ENCODE data around the gene JCAD. TPM values are rescaled to one million over a fixed set of nuclear protein-coding genes. Genes with fewer than 3 reads are reported as not detected.

Gene JCAD
- polyA plus RNA-seq, 2 donors = 1.0 to 2.7 TPM

GRCh38 chr10:30040597-30040996, 18.8 kb downstream of the JCAD start:
- no peaks in the 10 kb centered on the region for H3K4me1 ChIP-seq (ENCODE audit: control insufficient read depth in 2 of 2, insufficient read depth in 2 of 2, low read length in 1 of 2)

GRCh38 chr10:30039988-30040387, 19.4 kb downstream of the JCAD start:
- no peak overlapping the region for H3K4me3 ChIP-seq (ENCODE audit: low read depth in 1 of 2, low read length in 2 of 2)
- no peaks in the 10 kb centered on the region for H3K4me1 ChIP-seq (ENCODE audit: control insufficient read depth in 2 of 2, insufficient read depth in 2 of 2, low read length in 1 of 2)
- no peaks in the 10 kb centered on the region for H3K36me3 ChIP-seq (ENCODE audit: control insufficient read depth in 2 of 2, insufficient read depth in 2 of 2, low read length in 1 of 2)
- no peaks in the 10 kb centered on the region for H3K27me3 ChIP-seq (ENCODE audit: control insufficient read depth in 1 of 2, insufficient read depth in 2 of 2, low read length in 2 of 2)
- no peaks in the 10 kb centered on the region for H3K9me3 ChIP-seq (ENCODE audit: control insufficient read depth in 2 of 2, insufficient read depth in 1 of 2, low read depth in 1 of 2, low read length in 1 of 2)
- no peak overlapping the region for H3K27ac ChIP-seq (ENCODE audit: low read depth in 2 of 2, low read length in 1 of 2)
- 77 to 88% methylated on average over 8 of the region's 8 CpGs for WGBS, 2 donors

More at GRCh38 chr10:30040597-30040996, 18.8 kb downstream of the JCAD start:
- Histone ChIP-seq H3K4me3 (ENCODE audit: low read depth in 1 of 2, low read length in 2 of 2) (no peak overlapping the region), H3K27ac (ENCODE audit: low read depth in 2 of 2, low read length in 1 of 2) (no peak overlapping the region), H3K27me3 (ENCODE audit: control insufficient read depth in 1 of 2, insufficient read depth in 2 of 2, low read length in 2 of 2) (no peaks in the 10 kb centered on the region), H3K9me3 (ENCODE audit: control insufficient read depth in 2 of 2, insufficient read depth in 1 of 2, low read depth in 1 of 2, low read length in 1 of 2) (no peaks in the 10 kb centered on the region), H3K36me3 (ENCODE audit: control insufficient read depth in 2 of 2, insufficient read depth in 2 of 2, low read length in 1 of 2) (no peaks in the 10 kb centered on the region)
- WGBS, 2 donors = 92% methylated on average over 8 of the region's 8 CpGs

GRCh38 chr10:30039567-30039966, 19.8 kb downstream of the JCAD start:
- Histone ChIP-seq H3K36me3 (ENCODE audit: control insufficient read depth in 2 of 2, insufficient read depth in 2 of 2, low read length in 1 of 2) (no peaks in the 10 kb centered on the region), H3K4me3 (ENCODE audit: low read depth in 1 of 2, low read length in 2 of 2) (no peak overlapping the region), H3K4me1 (ENCODE audit: control insufficient read depth in 2 of 2, insufficient read depth in 2 of 2, low read length in 1 of 2) (no peaks in the 10 kb centered on the region), H3K27ac (ENCODE audit: low read depth in 2 of 2, low read length in 1 of 2) (no peak overlapping the region), H3K27me3 (ENCODE audit: control insufficient read depth in 1 of 2, insufficient read depth in 2 of 2, low read length in 2 of 2) (no peaks in the 10 kb centered on the region), H3K9me3 (ENCODE audit: control insufficient read depth in 2 of 2, insufficient read depth in 1 of 2, low read depth in 1 of 2, low read length in 1 of 2) (no peaks in the 10 kb centered on the region)
- WGBS, 2 donors = 73 to 79% methylated on average over 14 of the region's 14 CpGs

GRCh38 chr10:30038781-30039536, 20.4 kb downstream of the JCAD start:
- Histone ChIP-seq H3K9me3 (ENCODE audit: control insufficient read depth in 2 of 2, insufficient read depth in 1 of 2, low read depth in 1 of 2, low read length in 1 of 2) (no peaks in the 10 kb centered on the region), H3K36me3 (ENCODE audit: control insufficient read depth in 2 of 2, insufficient read depth in 2 of 2, low read length in 1 of 2) (no peaks in the 10 kb centered on the region), H3K4me3 (ENCODE audit: low read depth in 1 of 2, low read length in 2 of 2) (no peak overlapping the region), H3K27ac (ENCODE audit: low read depth in 2 of 2, low read length in 1 of 2) (no peak overlapping the region), H3K4me1 (ENCODE audit: control insufficient read depth in 2 of 2, insufficient read depth in 2 of 2, low read length in 1 of 2) (no peaks in the 10 kb centered on the region), H3K27me3 (ENCODE audit: control insufficient read depth in 1 of 2, insufficient read depth in 2 of 2, low read length in 2 of 2) (no peaks in the 10 kb centered on the region)
- 79 to 81% methylated on average over 12 of the region's 12 CpGs for WGBS, 2 donors

GRCh38 chr10:30037620-30038336, 21.6 kb downstream of the JCAD start:
- Histone ChIP-seq H3K27me3 (ENCODE audit: control insufficient read depth in 1 of 2, insufficient read depth in 2 of 2, low read length in 2 of 2) (no peaks in the 10 kb centered on the region), H3K9me3 (ENCODE audit: control insufficient read depth in 2 of 2, insufficient read depth in 1 of 2, low read depth in 1 of 2, low read length in 1 of 2) (no peaks in the 10 kb centered on the region), H3K4me1 (ENCODE audit: control insufficient read depth in 2 of 2, insufficient read depth in 2 of 2, low read length in 1 of 2) (no peaks in the 10 kb centered on the region), H3K4me3 (ENCODE audit: low read depth in 1 of 2, low read length in 2 of 2) (no peak overlapping the region), H3K36me3 (ENCODE audit: control insufficient read depth in 2 of 2, insufficient read depth in 2 of 2, low read length in 1 of 2) (no peaks in the 10 kb centered on the region), H3K27ac (ENCODE audit: low read depth in 2 of 2, low read length in 1 of 2) (no peak overlapping the region)
- WGBS, 2 donors = 77 to 79% methylated on average over 10 of the region's 10 CpGs

- no peaks in the 10 kb centered on the region for H3K9me3 ChIP-seq (ENCODE audit: control insufficient read depth in 2 of 2, insufficient read depth in 1 of 2, low read depth in 1 of 2, low read length in 1 of 2)
- H3K36me3 ChIP-seq (ENCODE audit: control insufficient read depth in 2 of 2, insufficient read depth in 2 of 2, low read length in 1 of 2) = no peaks in the 10 kb centered on the region
- no peak overlapping the region for H3K4me3 ChIP-seq (ENCODE audit: low read depth in 1 of 2, low read length in 2 of 2)
- no peak overlapping the region for H3K27ac ChIP-seq (ENCODE audit: low read depth in 2 of 2, low read length in 1 of 2)
- H3K27me3 ChIP-seq (ENCODE audit: control insufficient read depth in 1 of 2, insufficient read depth in 2 of 2, low read length in 2 of 2) = no peaks in the 10 kb centered on the region
- 94 to 95% methylated on average over 8 of the region's 8 CpGs for WGBS, 2 donors
- no peaks in the 10 kb centered on the region for H3K4me1 ChIP-seq (ENCODE audit: control insufficient read depth in 2 of 2, insufficient read depth in 2 of 2, low read length in 1 of 2)
Measured at GRCh38 chr10:30036811-30037210, 22.6 kb downstream of the JCAD start.

- Histone ChIP-seq H3K36me3 (ENCODE audit: control insufficient read depth in 2 of 2, insufficient read depth in 2 of 2, low read length in 1 of 2) (no peaks in the 10 kb centered on the region), H3K9me3 (ENCODE audit: control insufficient read depth in 2 of 2, insufficient read depth in 1 of 2, low read depth in 1 of 2, low read length in 1 of 2) (no peaks in the 10 kb centered on the region), H3K4me1 (ENCODE audit: control insufficient read depth in 2 of 2, insufficient read depth in 2 of 2, low read length in 1 of 2) (no peaks in the 10 kb centered on the region), H3K27me3 (ENCODE audit: control insufficient read depth in 1 of 2, insufficient read depth in 2 of 2, low read length in 2 of 2) (no peaks in the 10 kb centered on the region), H3K27ac (ENCODE audit: low read depth in 2 of 2, low read length in 1 of 2) (no peak overlapping the region), H3K4me3 (ENCODE audit: low read depth in 1 of 2, low read length in 2 of 2) (no peak overlapping the region)
- WGBS, 2 donors = 72 to 75% methylated on average over 3 of the region's 3 CpGs
Measured at GRCh38 chr10:30036341-30036740, 23.0 kb downstream of the JCAD start.

- Histone ChIP-seq H3K9me3 (ENCODE audit: control insufficient read depth in 2 of 2, insufficient read depth in 1 of 2, low read depth in 1 of 2, low read length in 1 of 2) (no peaks in the 10 kb centered on the region), H3K36me3 (ENCODE audit: control insufficient read depth in 2 of 2, insufficient read depth in 2 of 2, low read length in 1 of 2) (no peaks in the 10 kb centered on the region), H3K4me3 (ENCODE audit: low read depth in 1 of 2, low read length in 2 of 2) (no peak overlapping the region), H3K27me3 (ENCODE audit: control insufficient read depth in 1 of 2, insufficient read depth in 2 of 2, low read length in 2 of 2) (no peaks in the 10 kb centered on the region), H3K4me1 (ENCODE audit: control insufficient read depth in 2 of 2, insufficient read depth in 2 of 2, low read length in 1 of 2) (no peaks in the 10 kb centered on the region), H3K27ac (ENCODE audit: low read depth in 2 of 2, low read length in 1 of 2) (no peak overlapping the region)
- 75 to 80% methylated on average over 15 of the region's 15 CpGs for WGBS, 2 donors
Measured at GRCh38 chr10:30034433-30035137, 24.8 kb downstream of the JCAD start.

- no peaks in the 10 kb centered on the region for H3K27me3 ChIP-seq (ENCODE audit: control insufficient read depth in 1 of 2, insufficient read depth in 2 of 2, low read length in 2 of 2)
- 96 to 97% methylated on average over 1 of the region's 1 CpG for WGBS, 2 donors
- no peaks in the 10 kb centered on the region for H3K36me3 ChIP-seq (ENCODE audit: control insufficient read depth in 2 of 2, insufficient read depth in 2 of 2, low read length in 1 of 2)
- no peak overlapping the region for H3K27ac ChIP-seq (ENCODE audit: low read depth in 2 of 2, low read length in 1 of 2)
- H3K4me1 ChIP-seq (ENCODE audit: control insufficient read depth in 2 of 2, insufficient read depth in 2 of 2, low read length in 1 of 2) = peaks cover 3 to 10% of the 10 kb centered on the region in 2 donors
- no peaks in the 10 kb centered on the region for H3K9me3 ChIP-seq (ENCODE audit: control insufficient read depth in 2 of 2, insufficient read depth in 1 of 2, low read depth in 1 of 2, low read length in 1 of 2)
- H3K4me3 ChIP-seq (ENCODE audit: low read depth in 1 of 2, low read length in 2 of 2) = no peak overlapping the region
Measured at GRCh38 chr10:30032125-30032524, 27.3 kb downstream of the JCAD start.

All from esophagus (tissue), 2 donors.